ENCODE results near the gene NCAN.

NCAN gene

GRCh38 chr19:19260417-19261214, 48.9 kb downstream of the NCAN start:
- DNase-seq (no peak), ATAC-seq (no peak)

DNA sequence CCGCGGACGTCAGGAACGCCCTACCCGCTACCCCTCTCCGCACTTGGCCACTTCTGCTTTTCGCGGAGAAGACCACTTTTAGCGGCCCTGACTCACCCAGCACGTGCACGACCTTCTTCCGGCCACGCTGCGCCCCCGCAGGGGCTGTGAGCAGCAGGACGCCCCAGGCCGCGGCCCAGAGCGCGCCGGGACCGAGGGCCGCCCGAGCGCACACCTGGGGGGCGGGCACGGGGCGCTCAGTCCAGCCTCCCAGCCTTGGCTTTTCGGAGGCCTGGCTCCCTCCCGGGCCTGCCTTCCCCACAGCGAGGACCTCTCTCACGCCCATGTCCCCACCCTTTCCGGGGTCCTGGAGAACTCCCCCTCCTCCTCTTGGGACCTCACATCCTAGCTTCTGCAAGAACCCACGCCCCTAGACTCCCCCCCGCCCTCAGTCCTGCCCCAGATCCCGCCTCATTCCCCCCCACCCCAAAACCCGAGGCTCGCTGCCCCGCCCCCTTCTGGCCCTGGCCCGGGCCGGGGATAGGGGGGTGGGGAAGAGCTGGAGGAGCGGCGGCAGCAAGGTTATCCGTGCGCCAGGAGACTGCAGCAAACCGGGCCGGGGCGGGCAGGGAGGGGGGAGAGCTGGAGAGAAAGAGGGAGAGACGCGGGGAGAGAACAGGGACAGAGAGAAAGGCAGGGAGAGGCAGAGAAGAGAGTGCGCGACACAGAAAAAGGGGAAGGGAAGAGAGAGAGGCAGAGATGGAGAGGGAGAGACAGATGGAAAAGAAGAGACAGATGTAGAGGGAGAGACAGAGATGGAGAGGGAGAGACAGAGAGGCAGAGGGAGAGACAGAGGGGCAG, 49.8 kb downstream of the NCAN start:
- ATAC-seq (peak; percentile 31), DNase-seq (peak; percentile 14)

- DNase-seq, result no peak
- ATAC-seq, result no peak
Measured at GRCh38 chr19:19262190-19263057, 50.7 kb downstream of the NCAN start.

DNA sequence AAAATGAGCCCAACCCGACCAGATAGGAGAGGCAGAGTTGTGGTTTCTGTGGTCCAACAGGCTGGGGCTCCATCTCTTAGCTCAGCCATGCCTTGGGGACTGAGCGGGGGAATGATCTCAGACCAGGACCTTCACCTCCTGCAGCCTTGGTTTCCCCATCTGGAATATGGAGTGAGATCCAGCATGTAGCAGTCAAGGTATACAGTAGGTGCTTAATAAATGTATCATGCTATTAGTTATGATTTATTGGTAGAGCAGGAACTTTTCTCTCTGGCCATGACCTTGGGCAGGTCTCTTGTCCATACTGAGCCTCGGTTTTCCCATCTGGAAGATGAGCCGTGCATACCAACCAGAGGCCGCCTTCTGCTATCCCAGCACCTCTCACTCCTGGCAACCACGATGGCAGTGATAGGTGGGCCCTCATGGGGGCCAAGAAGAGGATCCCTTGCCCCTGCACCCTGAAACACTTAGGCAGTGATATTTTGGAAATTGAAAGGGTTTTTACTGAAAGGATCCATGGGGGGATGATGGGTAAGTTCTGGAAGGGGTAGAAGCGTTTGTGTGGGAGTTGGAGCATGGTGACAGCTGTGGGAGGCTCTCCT, 52.2 kb downstream of the NCAN start:
- no peak for ATAC-seq

GRCh38 chr19:19267305-19267704, 55.5 kb downstream of the NCAN start:
- DNase-seq (no peak), ATAC-seq (no peak)

More for the DNA sequence above, 52.2 kb downstream of the NCAN start:
- DNase-seq, result no peak

- no peak for ATAC-seq
- DNase-seq, result no peak
Measured at GRCh38 chr19:19268453-19269385, 57.0 kb downstream of the NCAN start.

- DNase-seq, result no peak
- ATAC-seq, result no peak
Measured at GRCh38 chr19:19269952-19270694, 58.4 kb downstream of the NCAN start.

DNA sequence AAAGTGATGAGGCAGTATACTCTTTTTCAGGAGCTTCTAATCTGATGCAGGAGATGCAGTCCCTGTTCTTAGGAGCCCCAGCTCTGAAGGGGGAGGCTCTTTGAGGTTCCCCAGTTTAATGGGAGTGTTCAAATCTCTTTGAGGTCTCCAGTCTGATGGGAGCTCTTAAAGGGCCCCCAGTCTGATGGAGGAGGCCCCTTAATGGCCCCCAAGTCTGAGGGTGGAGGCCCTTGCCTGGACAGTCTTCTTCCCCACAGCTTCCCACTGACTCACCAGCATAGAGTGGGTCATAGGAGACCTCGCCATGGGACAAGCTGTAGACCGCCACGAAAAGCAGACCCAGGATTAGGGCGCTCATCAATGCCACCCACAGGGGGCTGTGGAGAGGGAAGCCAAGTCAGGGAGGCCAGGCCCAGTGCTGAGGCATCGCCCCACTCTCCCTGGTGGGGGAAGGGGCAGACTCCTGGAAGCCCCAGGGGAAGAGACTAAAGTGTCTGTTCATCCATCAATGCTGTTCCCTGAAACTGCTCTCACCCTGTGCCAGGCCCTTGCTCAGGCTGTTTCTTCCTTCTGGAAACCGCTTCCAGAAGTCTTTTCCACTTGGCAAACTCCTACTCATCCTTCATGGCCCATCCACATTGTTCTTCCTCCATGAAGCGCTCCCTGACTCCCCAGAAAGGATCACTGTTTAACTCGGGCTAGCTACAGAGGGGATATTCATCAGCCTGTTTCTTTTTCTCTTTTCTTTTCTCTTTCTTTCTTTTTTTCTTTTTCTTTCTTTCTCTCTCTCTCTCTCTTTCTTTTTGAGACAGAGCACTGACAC, 59.2 kb downstream of the NCAN start:
- no peak for ATAC-seq
- DNase-seq, result no peak

DNA sequence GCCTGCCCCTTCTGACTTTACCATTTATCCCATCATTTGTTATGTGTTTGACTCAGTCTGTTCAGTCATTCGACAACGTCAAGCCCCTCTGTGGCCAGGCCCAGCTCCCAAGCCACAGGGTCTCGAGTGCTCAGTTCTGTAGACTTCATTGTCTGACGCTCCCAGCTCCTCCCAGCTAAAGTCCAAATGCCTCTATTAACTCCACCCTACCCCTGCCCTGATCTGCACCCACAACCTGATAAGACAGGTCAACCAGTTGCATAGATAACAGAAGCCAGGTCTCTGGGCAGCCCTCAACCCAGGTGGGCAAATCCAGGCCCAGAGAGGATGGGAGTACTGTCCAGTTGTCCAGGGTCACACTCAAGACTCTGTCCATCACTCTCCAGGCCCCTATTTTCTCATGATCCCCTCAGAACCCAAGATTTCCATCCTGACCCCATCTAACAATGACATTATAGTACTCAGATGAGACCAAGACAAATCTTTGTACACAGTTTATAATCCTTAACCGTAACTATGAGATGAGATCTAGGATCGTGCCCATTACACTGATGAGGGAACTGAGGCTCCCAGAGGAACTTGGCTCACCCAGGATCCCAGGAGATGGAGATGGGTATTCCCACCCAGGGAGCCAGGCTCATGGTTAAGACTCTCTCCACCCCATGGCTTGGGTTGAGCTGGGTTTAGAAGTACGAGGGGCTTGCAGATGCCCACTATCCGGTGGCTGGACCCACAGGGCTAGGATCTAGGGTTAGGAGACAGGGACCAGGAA, 60.3 kb downstream of the NCAN start:
- ATAC-seq (no peak), DNase-seq (no peak)

DNA sequence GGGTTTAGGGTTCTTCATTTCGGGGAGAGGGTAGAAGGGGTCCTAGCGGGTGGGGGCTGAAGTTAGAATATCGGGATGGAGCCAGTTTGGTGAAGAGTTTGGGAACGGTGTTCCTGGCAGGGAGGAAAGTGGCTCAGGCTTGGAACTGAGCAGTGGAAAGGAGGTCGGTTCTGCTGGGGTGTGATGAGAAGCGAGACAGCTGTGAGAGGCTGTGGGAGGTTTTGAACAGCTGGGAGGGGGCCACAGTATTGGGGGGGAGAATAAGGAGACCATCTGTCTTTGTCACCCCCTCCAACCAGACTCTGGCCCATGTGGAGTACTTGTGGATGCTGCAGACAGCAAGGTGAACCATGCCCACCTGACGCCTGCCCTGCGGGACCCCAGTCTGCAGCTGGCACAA, 62.4 kb downstream of the NCAN start:
- DNase-seq (no peak), ATAC-seq (no peak)

- ATAC-seq (no peak), DNase-seq (no peak)
Measured at GRCh38 chr19:19274716-19275565, 63.2 kb downstream of the NCAN start.

GRCh38 chr19:19276386-19276785, 64.6 kb downstream of the NCAN start:
- DNase-seq (no peak), ATAC-seq (no peak)

- DNase-seq (no peak), ATAC-seq (no peak)
Measured at GRCh38 chr19:19276851-19277250, 65.1 kb downstream of the NCAN start.

GRCh38 chr19:19278315-19278714, 66.6 kb downstream of the NCAN start:
- DNase-seq (no peak), ATAC-seq (no peak)

GRCh38 chr19:19279062-19279612, 67.4 kb downstream of the NCAN start:
- DNase-seq, result no peak
- ATAC-seq, result no peak

DNA sequence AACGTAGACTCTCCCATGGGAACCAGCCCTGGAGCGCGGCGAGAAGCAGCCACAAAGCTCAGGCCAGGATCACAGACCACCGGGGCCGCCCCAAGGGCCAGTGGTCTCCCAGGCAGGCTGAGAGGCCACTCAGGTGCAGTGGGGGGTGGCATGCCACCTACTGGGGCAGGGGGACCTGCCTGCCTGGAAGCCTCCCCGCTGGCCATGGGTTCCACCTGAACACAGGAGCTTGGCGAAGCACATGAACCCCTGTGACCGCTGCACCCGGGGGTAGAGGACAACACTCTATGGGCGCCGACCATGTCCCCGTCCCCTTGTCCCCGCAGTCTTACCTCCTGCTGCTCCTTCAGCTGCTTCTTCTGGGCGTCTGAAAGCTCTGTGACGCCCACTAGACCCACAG, 68.1 kb downstream of the NCAN start:
- no peak for DNase-seq
- ATAC-seq, result no peak

- DNase-seq, result no peak
Measured at GRCh38 chr19:19280561-19280960, 68.8 kb downstream of the NCAN start.

More at GRCh38 chr19:19280561-19280960, 68.8 kb downstream of the NCAN start:
- no peak for ATAC-seq
